ENCODE results near the gene TMTC4.
"Not testable (repeated sequence)": the region's sequence is repeated elsewhere in the genome, so short reads cannot be mapped to it uniquely, and the experiment has no call there.

Gene TMTC4

DNA sequence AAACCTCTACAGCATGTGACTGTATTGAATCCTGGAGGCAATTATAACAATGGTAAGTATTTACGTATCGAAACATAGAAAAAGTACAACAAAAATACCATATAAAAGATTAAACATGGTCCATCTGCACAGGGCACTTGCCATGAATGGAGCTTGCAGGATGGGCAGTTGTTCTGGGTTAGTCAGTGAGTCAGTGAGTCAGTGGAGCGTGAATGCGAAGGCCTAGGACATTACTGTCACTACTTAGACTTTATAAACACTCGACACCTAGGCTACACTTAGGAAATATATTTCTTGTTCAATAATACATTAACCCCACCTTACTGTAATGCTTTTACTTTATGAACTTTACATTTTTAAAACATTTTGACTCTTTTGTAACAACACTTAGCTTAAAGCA is 35.6 kb upstream of the TMTC4 start:
- Histone ChIP-seq H3K4me3 (ENCODE audit: low read depth in 1 of 2, low read length in 1 of 2) (no peak overlapping the region), H3K9me3 (no peaks in the 10 kb centered on the region), H3K4me1 (ENCODE audit: control insufficient read depth in 1 of 2, insufficient read depth in 1 of 2, low read depth in 1 of 2, low read length in 1 of 2) (no peaks in the 10 kb centered on the region), H3K36me3 (no peaks in the 10 kb centered on the region), H3K27ac (no peak overlapping the region), H3K27me3 (no peaks in the 10 kb centered on the region)
- TF ChIP-seq, protein P1, sequence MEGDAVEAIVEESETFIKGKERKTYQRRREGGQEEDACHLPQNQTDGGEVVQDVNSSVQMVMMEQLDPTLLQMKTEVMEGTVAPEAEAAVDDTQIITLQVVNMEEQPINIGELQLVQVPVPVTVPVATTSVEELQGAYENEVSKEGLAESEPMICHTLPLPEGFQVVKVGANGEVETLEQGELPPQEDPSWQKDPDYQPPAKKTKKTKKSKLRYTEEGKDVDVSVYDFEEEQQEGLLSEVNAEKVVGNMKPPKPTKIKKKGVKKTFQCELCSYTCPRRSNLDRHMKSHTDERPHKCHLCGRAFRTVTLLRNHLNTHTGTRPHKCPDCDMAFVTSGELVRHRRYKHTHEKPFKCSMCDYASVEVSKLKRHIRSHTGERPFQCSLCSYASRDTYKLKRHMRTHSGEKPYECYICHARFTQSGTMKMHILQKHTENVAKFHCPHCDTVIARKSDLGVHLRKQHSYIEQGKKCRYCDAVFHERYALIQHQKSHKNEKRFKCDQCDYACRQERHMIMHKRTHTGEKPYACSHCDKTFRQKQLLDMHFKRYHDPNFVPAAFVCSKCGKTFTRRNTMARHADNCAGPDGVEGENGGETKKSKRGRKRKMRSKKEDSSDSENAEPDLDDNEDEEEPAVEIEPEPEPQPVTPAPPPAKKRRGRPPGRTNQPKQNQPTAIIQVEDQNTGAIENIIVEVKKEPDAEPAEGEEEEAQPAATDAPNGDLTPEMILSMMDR (IDR thresholded peaks at IDR 0.05) = no peak

GRCh38 chr13:100707818-100708740 is 33.5 kb upstream of the TMTC4 start:
- H3K4me1 ChIP-seq (ENCODE audit: control insufficient read depth in 1 of 2, insufficient read depth in 1 of 2, low read depth in 1 of 2, low read length in 1 of 2) = no peaks in the 10 kb centered on the region
- H3K27ac ChIP-seq = no peak overlapping the region
- no peaks in the 10 kb centered on the region for H3K27me3 ChIP-seq
- TF ChIP-seq, protein P1 (IDR thresholded peaks at IDR 0.05) = no peak
- no peaks in the 10 kb centered on the region for H3K36me3 ChIP-seq
- no peak overlapping the region for H3K4me3 ChIP-seq (ENCODE audit: low read depth in 1 of 2, low read length in 1 of 2)
- no peaks in the 10 kb centered on the region for H3K9me3 ChIP-seq

DNA sequence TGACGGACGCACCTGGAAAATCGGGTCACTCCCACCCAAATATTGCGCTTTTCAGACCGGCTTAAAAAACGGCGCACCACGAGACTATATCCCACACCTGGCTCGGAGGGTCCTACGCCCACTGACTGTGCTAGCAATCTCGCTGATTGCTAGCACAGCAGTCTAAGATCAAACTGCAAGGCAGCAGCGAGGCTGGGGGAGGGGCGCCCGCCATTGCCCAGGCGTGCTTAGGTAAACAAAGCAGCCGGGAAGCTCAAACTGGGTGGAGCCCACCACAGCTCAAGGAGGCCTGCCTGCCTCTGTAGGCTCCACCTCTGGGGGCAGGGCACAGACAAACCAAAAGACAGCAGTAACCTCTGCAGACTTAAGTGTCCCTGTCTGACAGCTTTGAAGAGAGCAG is 23.7 kb upstream of the TMTC4 start:
- not testable (repeated sequence) for H3K27ac ChIP-seq; H3K27me3 ChIP-seq; H3K4me3 ChIP-seq (ENCODE audit: low read depth in 1 of 2, low read length in 1 of 2); H3K4me1 ChIP-seq (ENCODE audit: control insufficient read depth in 1 of 2, insufficient read depth in 1 of 2, low read depth in 1 of 2, low read length in 1 of 2); H3K36me3 ChIP-seq; H3K9me3 ChIP-seq

DNA sequence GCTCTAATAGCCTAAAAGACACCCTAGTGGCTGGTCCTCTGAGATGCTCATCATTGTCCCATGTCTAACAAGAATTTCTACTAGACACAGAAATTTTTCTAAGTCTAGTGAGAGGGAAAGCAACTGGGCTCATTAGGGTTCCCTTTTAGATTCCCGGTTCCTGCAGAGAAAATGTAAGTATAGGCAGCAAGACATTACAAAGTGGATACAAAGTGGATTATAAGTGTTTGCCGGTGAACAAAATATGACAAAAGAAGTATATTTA is 20.8 kb upstream of the TMTC4 start:
- no peaks in the 10 kb centered on the region for H3K4me1 ChIP-seq (ENCODE audit: control insufficient read depth in 1 of 2, insufficient read depth in 1 of 2, low read depth in 1 of 2, low read length in 1 of 2)
- no peaks in the 10 kb centered on the region for H3K36me3 ChIP-seq
- no peaks in the 10 kb centered on the region for H3K27me3 ChIP-seq
- TF ChIP-seq, protein P1 (IDR thresholded peaks at IDR 0.05) = no peak
- H3K27ac ChIP-seq = no peak overlapping the region
- H3K4me3 ChIP-seq (ENCODE audit: low read depth in 1 of 2, low read length in 1 of 2) = no peak overlapping the region
- H3K9me3 ChIP-seq = no peaks in the 10 kb centered on the region

- no peaks in the 10 kb centered on the region for H3K4me1 ChIP-seq (ENCODE audit: control insufficient read depth in 1 of 2, insufficient read depth in 1 of 2, low read depth in 1 of 2, low read length in 1 of 2)
- no peaks in the 10 kb centered on the region for H3K36me3 ChIP-seq
- H3K27ac ChIP-seq = no peak overlapping the region
- no peak overlapping the region for H3K4me3 ChIP-seq (ENCODE audit: low read depth in 1 of 2, low read length in 1 of 2)
- H3K9me3 ChIP-seq = no peaks in the 10 kb centered on the region
- no peaks in the 10 kb centered on the region for H3K27me3 ChIP-seq
- TF ChIP-seq, protein P1 (IDR thresholded peaks at IDR 0.05) = no peak
Measured at GRCh38 chr13:100694722-100695508, 20.3 kb upstream of the TMTC4 start.

- TF ChIP-seq, protein P1 (IDR thresholded peaks at IDR 0.05) = no peak
- H3K27ac ChIP-seq = no peak overlapping the region
- H3K4me1 ChIP-seq (ENCODE audit: control insufficient read depth in 1 of 2, insufficient read depth in 1 of 2, low read depth in 1 of 2, low read length in 1 of 2) = no peaks in the 10 kb centered on the region
- no peaks in the 10 kb centered on the region for H3K36me3 ChIP-seq
- peaks cover 6% of the 10 kb centered on the region for H3K9me3 ChIP-seq
- H3K4me3 ChIP-seq (ENCODE audit: low read depth in 1 of 2, low read length in 1 of 2) = no peak overlapping the region
- H3K27me3 ChIP-seq = no peaks in the 10 kb centered on the region
Measured at GRCh38 chr13:100689191-100689590, 14.6 kb upstream of the TMTC4 start.
